AG09309 (cell line): ENCODE data around the gene RFWD3.

Experiments
- DNase-seq: peaks from one replicate; pipeline ENCODE4 v3.0.0-alpha.2; 2010; ENCODE audit warnings: low read depth
- H3K4me3 ChIP-seq: 2 replicates; pipeline ENCODE4 v1.5.1; 2011; ENCODE audit warnings: mild to moderate bottlenecking, low read depth, low read length, moderate library complexity; ENCODE audit not compliant: control insufficient read depth
- CTCF ChIP-seq: IDR thresholded peaks from 2 replicates; pipeline ENCODE4 v1.5.1; 2011; ENCODE audit warnings: mild to moderate bottlenecking, low read depth, low read length, inconsistent platforms; ENCODE audit not compliant: insufficient read depth, control insufficient read depth; ENCODE audit errors: missing control alignments

The RFWD3 gene

GRCh38 chr16:74601126-74601871 lies 65.4 kb downstream of the RFWD3 start:
- no peak overlapping the region for H3K4me3 ChIP-seq
- DNase-seq, result no peak
- no peak for TF ChIP-seq CTCF

GRCh38 chr16:74596586-74596985 lies 70.1 kb downstream of the RFWD3 start:
- DNase-seq, result no peak
- no peak overlapping the region for H3K4me3 ChIP-seq
- TF ChIP-seq CTCF, result no peak

- TF ChIP-seq CTCF, result no peak
- no peak for DNase-seq
- no peak overlapping the region for H3K4me3 ChIP-seq
Observed at GRCh38 chr16:74592847-74593246, 73.8 kb downstream of the RFWD3 start.

- no peak overlapping the region for H3K4me3 ChIP-seq
- TF ChIP-seq CTCF, result no peak
- no peak for DNase-seq
Observed at GRCh38 chr16:74591876-74592650, 74.6 kb downstream of the RFWD3 start.

GRCh38 chr16:74586948-74587347 lies 79.7 kb downstream of the RFWD3 start:
- TF ChIP-seq CTCF, result no peak
- DNase-seq, result no peak
- H3K4me3 ChIP-seq, result no peak overlapping the region

GRCh38 chr16:74585846-74586443 lies 80.7 kb downstream of the RFWD3 start:
- H3K4me3 ChIP-seq, result no peak overlapping the region
- DNase-seq, result no peak
- no peak for TF ChIP-seq CTCF
